Activated T-cell treated with anti-CD3 and anti-CD28 coated beads, Interleukin-2, amount 50 U/mL, for 48 hours (primary cell): ENCODE results near the gene NGEF.
"Not testable (repeated sequence)": the region's sequence is repeated elsewhere in the genome, so short reads cannot be mapped to it uniquely, and the experiment has no call there.

Experiments
- DNase-seq, 2 experiments: peaks; one replicate each; pipeline ENCODE4 v3.0.0-alpha.2; 2020

The NGEF gene

GRCh38 chr2:233020454-233020853 lies 7.4 kb upstream of the NGEF start:
- no peak for DNase-seq

GRCh38 chr2:233019610-233020009 lies 6.6 kb upstream of the NGEF start:
- not testable (repeated sequence) for DNase-seq

GRCh38 chr2:233017947-233018346 lies 4.9 kb upstream of the NGEF start:
- no peak for DNase-seq

GRCh38 chr2:233015019-233015645 lies 2.1 kb upstream of the NGEF start:
- DNase-seq, result no peak

GRCh38 chr2:233013650-233014049 lies 594 bp upstream of the NGEF start:
- DNase-seq, result no peak

DNA sequence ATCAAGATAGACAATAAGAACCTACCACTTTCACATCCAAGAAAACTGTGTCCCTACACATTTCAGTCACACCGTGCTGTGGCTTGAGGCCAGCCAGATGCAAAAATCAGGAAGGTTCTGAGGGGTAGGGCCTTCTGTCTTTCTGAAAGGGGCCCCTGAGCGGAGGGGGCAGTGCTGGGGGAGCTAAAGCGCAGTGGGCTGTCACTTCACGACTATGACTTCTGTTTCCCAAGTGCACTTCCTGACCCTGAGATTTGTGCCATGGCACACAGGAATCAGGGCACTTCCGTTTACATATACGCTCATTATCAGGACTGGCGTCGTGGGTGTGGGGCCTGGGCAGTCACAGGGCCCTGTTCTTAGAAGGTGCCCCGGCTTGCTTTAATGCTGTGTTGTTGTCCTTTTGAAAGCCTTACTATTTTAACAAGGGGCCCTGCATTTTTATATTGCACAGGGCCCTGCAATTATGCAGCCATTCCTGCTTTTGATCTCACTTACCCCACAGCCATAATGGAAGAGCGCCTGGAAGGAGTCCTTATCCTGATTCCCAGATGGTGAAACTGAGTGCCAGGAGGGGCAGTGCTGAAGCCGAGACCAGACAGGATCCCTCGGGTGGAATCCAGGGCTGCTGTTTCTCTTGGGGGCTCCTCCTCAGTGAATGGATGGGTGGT lies 620 bp downstream of the NGEF start:
- peak in 1 of 2 experiments; percentile 6 for DNase-seq

- DNase-seq, result peak in 1 of 2 experiments; percentile 3
Measured at GRCh38 chr2:233011702-233012131, 1.3 kb downstream of the NGEF start.

DNA sequence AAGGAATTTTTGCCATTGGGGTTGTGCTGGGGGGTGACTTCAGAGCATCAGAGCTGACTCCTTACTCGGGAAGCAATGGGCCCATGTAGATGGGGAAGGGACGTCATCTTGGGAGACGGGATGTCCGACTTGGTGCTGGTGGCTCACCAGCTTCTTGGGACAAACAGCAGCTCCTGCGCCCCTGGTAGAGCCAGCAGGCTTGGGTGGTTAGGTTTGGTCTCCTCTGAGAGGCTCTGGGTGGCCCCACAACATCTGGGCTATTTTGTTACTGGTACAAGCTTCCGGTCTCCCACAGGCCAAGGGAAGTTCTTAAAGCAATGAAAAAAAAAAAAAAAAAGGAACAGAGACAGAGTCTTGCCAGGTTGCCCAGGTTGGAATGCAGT lies 1.8 kb downstream of the NGEF start:
- DNase-seq, result peak in 1 of 2 experiments; percentile 7

GRCh38 chr2:233010569-233011267 lies 2.3 kb downstream of the NGEF start:
- no peak for DNase-seq

- no peak for DNase-seq
Measured at GRCh38 chr2:233009661-233010060, 3.4 kb downstream of the NGEF start.

- DNase-seq, result no peak
Measured at GRCh38 chr2:233007739-233008138, 5.3 kb downstream of the NGEF start.

DNA sequence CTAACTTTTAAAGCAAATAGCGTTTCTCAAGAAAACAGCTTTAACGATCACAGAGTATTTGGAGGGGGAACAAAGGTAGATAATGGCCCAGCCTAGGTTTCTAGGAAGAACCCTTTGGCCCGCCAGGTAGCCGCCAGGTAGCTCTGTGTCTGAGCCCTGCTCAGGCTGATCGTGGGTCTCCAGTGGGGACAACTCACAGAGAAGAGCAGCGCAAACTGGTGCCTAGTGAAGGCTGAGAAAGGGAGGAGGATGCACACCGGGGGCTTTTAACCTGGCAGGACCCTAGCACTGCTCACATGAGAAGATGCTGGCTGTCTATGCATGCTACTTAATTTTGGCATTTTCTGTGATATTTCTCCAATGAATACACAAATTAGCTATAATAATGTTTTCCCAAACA lies 5.8 kb downstream of the NGEF start:
- no peak for DNase-seq

DNA sequence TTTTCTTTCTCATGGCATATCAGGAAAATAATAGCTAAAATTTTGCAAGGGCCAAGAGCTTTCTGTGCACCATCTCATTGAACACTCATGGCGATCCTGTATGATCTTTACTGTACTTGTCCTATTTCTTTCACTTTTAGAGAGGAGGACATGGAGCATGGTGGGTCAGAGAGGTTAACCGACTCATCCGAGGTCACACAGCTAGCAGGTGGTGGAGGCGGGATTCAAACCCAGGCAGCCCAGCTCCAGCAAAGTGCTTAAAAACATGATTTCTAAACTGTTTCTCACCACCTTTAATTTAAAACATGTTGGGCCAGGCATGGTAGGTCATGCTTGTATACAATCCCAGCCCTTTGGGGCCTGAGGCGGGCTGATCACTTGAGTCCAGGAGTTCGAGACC lies 6.4 kb downstream of the NGEF start:
- no peak for DNase-seq

GRCh38 chr2:233005096-233005495 lies 8.0 kb downstream of the NGEF start:
- no peak for DNase-seq

DNA sequence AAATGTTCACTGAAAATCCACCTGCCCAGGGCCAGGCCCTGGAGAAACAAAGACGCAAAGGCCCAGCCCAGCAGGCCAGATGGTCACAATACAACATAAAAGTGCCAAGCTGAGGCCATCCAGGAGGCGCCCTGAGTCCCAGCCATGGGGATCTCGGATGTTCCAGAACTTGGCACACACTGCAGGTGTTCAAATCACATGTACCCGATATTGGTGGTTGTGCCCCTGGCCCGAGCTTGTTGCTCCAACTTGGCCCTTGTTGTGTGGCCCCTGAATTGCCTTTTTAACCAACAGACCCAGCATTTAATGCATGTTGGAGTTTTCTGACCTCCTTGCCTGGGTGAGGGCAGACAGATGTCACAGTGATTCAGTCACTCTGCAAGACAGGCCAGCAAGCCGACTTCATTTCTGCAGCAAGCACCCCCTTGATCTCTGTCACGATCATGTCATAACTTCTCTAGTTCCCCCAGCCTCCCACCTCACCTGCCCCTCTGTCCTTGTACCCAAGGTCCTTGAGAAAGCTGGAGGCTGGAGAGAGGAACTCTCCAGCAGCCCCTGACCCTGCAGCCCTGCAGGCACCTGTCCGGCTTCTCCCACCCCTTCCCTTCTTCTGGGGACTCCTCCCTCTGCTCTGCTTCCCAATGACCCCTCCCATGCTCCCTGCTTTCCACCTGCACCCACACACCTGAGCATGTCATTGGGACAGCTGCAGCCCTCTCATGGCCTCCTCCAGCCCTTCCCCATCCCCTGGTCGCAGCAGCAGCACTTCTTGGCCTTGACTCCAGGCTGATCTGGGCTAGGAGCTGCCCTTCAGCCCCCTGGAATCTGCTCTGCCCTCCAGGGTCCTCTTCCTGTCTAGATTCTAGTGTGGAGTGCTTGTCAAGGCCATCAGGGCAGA lies 9.1 kb downstream of the NGEF start:
- DNase-seq, result no peak

DNA sequence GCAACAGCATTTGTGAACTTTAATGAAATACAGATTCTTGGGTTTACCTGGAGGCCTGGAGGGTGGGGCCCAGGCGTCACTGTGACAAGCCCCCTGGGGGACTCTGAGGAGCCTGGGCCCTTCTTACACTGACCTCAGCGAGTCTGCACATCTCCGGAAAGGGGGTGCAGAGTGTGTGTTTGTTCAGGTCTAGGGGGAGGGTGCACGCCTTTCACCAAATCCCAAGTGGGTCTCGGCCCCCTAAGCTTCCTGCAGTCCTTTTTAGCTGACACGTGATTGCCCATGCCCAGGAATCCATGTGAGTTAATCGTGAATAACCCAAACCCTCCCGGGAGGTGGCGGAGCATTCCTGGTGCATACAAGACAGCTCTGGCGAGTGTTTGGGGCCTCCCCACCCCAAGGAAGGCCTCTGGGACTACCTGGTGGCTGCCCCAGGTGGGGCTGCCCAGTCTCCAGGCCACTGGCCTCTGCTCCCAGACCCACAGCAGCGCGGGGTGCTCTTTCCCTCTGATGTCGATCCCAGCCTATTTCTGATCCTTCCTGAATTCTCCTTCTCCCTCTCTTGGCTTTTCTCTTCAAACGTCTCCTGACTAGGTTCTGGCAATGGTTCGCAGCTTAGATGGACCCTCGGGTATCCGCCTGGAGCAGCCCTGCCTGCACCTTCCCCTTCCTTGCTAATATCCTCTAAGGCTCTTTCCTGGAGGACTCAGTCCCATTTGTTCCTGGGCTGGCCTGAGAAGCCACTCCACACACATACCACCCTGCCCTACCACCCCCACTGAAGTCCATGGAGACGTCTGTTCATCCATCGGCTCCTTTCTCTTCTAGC lies 10.0 kb downstream of the NGEF start:
- DNase-seq, result no peak

- no peak for DNase-seq
Measured at GRCh38 chr2:233000886-233001750, 11.9 kb downstream of the NGEF start.

DNA sequence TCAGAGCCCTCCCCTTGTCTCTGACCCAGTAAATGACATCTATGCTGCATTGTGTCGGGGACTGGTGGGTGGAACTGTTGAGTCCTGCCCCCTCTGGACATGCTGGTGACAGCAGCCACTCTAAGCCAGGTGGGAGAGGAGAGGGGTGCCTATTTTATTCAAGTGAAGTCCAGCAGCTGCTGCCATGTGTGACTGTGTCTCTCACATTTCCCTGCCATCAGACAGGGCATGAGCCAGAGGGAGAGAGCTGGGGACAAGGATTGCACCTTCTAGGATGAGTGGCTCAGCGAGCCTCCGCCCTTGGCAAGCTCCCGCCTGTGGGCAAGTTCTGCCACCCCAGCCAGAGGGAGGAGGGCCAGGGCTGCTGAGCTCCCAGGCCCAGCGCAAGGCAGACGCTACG lies 13.7 kb downstream of the NGEF start:
- no peak for DNase-seq

- no peak for DNase-seq
Measured at GRCh38 chr2:232998666-232998985, 14.4 kb downstream of the NGEF start.

GRCh38 chr2:232997749-232998665 lies 15.0 kb downstream of the NGEF start:
- no peak for DNase-seq
